HepG2 (cell line): ENCODE data around the gene UQCRC1. TPM values are rescaled to one million over a fixed set of nuclear protein-coding genes. Genes with fewer than 3 reads are reported as not detected.

ENCODE experiments used
- AFF4 ChIP-seq: sonication (generic); formaldehyde crosslinking; IDR thresholded peaks from 2 replicates; pipeline ENCODE4 v1.4.0; 2020; ENCODE audit warnings: missing genetic modification reagents
- ARNT2 ChIP-seq: sonication (generic); formaldehyde crosslinking; IDR thresholded peaks from 2 replicates; pipeline ENCODE4 v1.8.0; 2022; ENCODE audit warnings: mild to moderate bottlenecking, low read depth, missing genetic modification reagents, moderate library complexity
- BRF2 ChIP-seq: sonication (generic); formaldehyde crosslinking; IDR thresholded peaks from 2 replicates; pipeline ENCODE4 v1.8.1; 2022; ENCODE audit warnings: mild to moderate bottlenecking, missing genetic modification reagents
- GTF3A ChIP-seq: sonication (generic); formaldehyde crosslinking; conservative IDR thresholded peaks from 2 replicates; pipeline ENCODE4 v1.4.0; 2020; ENCODE audit warnings: mild to moderate bottlenecking, missing genetic modification reagents
- IKZF1 ChIP-seq: fragments of 450-650 bp; IDR thresholded peaks from 2 replicates; pipeline ENCODE4 v1.7.1; 2016
- KDM6A ChIP-seq: IDR thresholded peaks from 2 replicates; pipeline ENCODE4 v1.6.1; 2016; ENCODE audit warnings: low read depth
- NCOA5 ChIP-seq: sonication (generic); formaldehyde crosslinking; IDR thresholded peaks from 2 replicates; pipeline ENCODE4 v1.4.0; 2020; ENCODE audit warnings: missing genetic modification reagents
- NRL ChIP-seq: sonication (generic); formaldehyde crosslinking; IDR thresholded peaks from 2 replicates; pipeline ENCODE4 v1.5.0; 2020; ENCODE audit warnings: missing genetic modification reagents, mild to moderate bottlenecking, moderate library complexity, borderline replicate concordance
- PLSCR1 ChIP-seq: sonication (generic); formaldehyde crosslinking; IDR thresholded peaks from 2 replicates; pipeline ENCODE4 v1.5.0; 2020; ENCODE audit warnings: missing genetic modification reagents, mild to moderate bottlenecking, borderline replicate concordance
- POLR2AphosphoS5 ChIP-seq: IDR thresholded peaks from 2 replicates; pipeline ENCODE4 v1.6.1; 2012; ENCODE audit warnings: low read depth, low read length
- SP140L ChIP-seq: sonication (generic); formaldehyde crosslinking; IDR thresholded peaks from 2 replicates; pipeline ENCODE4 v1.4.0; 2020; ENCODE audit warnings: missing genetic modification reagents, borderline replicate concordance
- TBX3 ChIP-seq: fragments of 450-650 bp; IDR thresholded peaks from 2 replicates; pipeline ENCODE4 v1.6.1; 2017; ENCODE audit warnings: antibody characterized with exemption, mild to moderate bottlenecking, inconsistent platforms, borderline replicate concordance
- TFDP1 ChIP-seq: IDR thresholded peaks from 2 replicates; pipeline ENCODE4 v1.6.1; 2016; ENCODE audit warnings: missing compliant biosample characterization, missing genetic modification reagents, borderline replicate concordance
- THAP7 ChIP-seq: sonication (generic); formaldehyde crosslinking; IDR thresholded peaks from 2 replicates; pipeline ENCODE4 v1.8.1; 2023; ENCODE audit warnings: mild to moderate bottlenecking, missing genetic modification reagents
- ZNF326 ChIP-seq: sonication (generic); formaldehyde crosslinking; IDR thresholded peaks from 2 replicates; pipeline ENCODE4 v1.4.0; 2020; ENCODE audit warnings: missing genetic modification reagents, borderline replicate concordance
- ZNF547 ChIP-seq: sonication (generic); formaldehyde crosslinking; IDR thresholded peaks from 2 replicates; pipeline ENCODE4 v1.5.1; 2020; ENCODE audit warnings: mild to moderate bottlenecking, missing genetic modification reagents
- ZNF749 ChIP-seq: sonication (generic); formaldehyde crosslinking; IDR thresholded peaks from 2 replicates; pipeline ENCODE4 v1.8.0; 2022; ENCODE audit warnings: mild to moderate bottlenecking, missing genetic modification reagents, moderate library complexity, borderline replicate concordance
- ZNF770 ChIP-seq: sonication (generic); formaldehyde crosslinking; IDR thresholded peaks from 2 replicates; pipeline ENCODE4 v1.5.0; 2020; ENCODE audit warnings: mild to moderate bottlenecking, missing genetic modification reagents
- polyA plus RNA-seq, 8 experiments: library from polyadenylated mRNA; depleted of rRNA in 3 of 8; stranded (reverse) in 7 of 8; unstranded in 1 of 8; fragments of >200 nt; fragmentation: Illumina TruSeq in 4 of 8; extraction: Trizol in 4 of 8; gene quantifications; 2 replicates each; pipeline versions ENCODE4 v1.2.1 to v1.2.3, GENCODE V29; 2011 to 2016; ENCODE audit warnings: low read depth in 4 of 8, missing spikeins in 1 of 8, mixed read lengths in 1 of 8; ENCODE audit not compliant: insufficient read depth in 1 of 8
- total RNA-seq, 5 experiments: library from RNA; depleted of rRNA; stranded (reverse); fragments of >200 nt; fragmentation: Illumina TruSeq; extraction: Trizol; gene quantifications; 2 replicates each; pipeline ENCODE4 v1.2.3, GENCODE V29; 2016; ENCODE audit warnings: low read depth in 1 of 5

The UQCRC1 gene
- total and polyA plus RNA-seq, 2 of the 13 experiments (the other 11 are each of a cell fraction or from before 2014, with no cell fraction given), result 316 to 680 TPM

GRCh38 chr3:48609088-48610005, at the start of gene UQCRC1 (continued):
- TF ChIP-seq AFF4 (CRISPR knock-in tag) (no peak), ZNF749 (CRISPR knock-in tag) (peak; percentile 86; the same call in 1 of the 2 replicates), PLSCR1 (CRISPR knock-in tag) (0 out of 2 replicates have a peak, but pooled peaks have one; percentile 35), TBX3 (no peak), KDM6A (CRISPR knock-in tag) (no peak), ARNT2 (CRISPR knock-in tag) (peak; percentile 72), THAP7 (no peak; the same call in 1 of the 2 replicates), BRF2 (CRISPR knock-in tag) (peak; percentile 81; the same call in 1 of the 2 replicates), SP140L (CRISPR knock-in tag) (no peak), NCOA5 (CRISPR knock-in tag) (no peak), GTF3A (CRISPR knock-in tag) (peak; percentile 45; the same call in 1 of the 2 replicates), ZNF770 (no peak), IKZF1 (no peak), ZNF547 (CRISPR knock-in tag) (peak; percentile 75), POLR2AphosphoS5 (peak; percentile 88), ZNF326 (CRISPR knock-in tag) (no peak), TFDP1 (CRISPR knock-in tag) (peak; percentile 80; the same call in 1 of the 2 replicates), NRL (CRISPR knock-in tag) (peak; percentile 86; the same call in 1 of the 2 replicates)
